NB4 (cell line): ENCODE measurements around the gene PLAC1.

Source experiments
- POLR2A ChIP-seq: IDR thresholded peaks from 2 replicates; pipeline ENCODE4 v1.6.1; 2011; ENCODE audit warnings: mild to moderate bottlenecking; ENCODE audit not compliant: insufficient read length; ENCODE audit errors: extremely low read depth
- TF ChIP-seq, protein P1 (sequence below): IDR thresholded peaks from one replicate; pipeline ENCODE4 v1.5.1; 2012; ENCODE audit warnings: low read depth, low read length
- TF ChIP-seq, protein P2 (sequence below): IDR thresholded peaks from 2 replicates; pipeline ENCODE4 v1.6.1; 2011; ENCODE audit warnings: low read depth, low read length

DNA sequence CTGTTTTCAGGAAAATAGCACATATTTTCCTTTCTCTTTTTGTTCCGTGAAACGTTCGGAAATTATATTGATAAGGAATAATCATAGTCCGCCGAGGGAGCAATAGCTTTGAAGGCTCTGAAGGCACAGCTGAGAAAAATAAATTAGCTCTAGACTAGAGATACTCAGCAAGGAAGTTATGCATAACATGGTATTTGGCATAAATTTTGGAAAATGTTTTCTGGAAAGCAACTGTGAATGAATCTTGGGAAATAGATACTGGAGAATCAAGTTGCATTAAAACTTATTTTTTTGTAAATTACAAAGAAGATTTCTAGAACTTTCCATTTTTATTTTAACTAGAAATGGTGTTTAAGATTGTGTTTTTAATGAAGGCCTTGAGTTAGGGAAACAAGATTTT is 105.9 kb downstream of the PLAC1 start:
- no peak for TF ChIP-seq POLR2A
- TF ChIP-seq, protein P1, sequence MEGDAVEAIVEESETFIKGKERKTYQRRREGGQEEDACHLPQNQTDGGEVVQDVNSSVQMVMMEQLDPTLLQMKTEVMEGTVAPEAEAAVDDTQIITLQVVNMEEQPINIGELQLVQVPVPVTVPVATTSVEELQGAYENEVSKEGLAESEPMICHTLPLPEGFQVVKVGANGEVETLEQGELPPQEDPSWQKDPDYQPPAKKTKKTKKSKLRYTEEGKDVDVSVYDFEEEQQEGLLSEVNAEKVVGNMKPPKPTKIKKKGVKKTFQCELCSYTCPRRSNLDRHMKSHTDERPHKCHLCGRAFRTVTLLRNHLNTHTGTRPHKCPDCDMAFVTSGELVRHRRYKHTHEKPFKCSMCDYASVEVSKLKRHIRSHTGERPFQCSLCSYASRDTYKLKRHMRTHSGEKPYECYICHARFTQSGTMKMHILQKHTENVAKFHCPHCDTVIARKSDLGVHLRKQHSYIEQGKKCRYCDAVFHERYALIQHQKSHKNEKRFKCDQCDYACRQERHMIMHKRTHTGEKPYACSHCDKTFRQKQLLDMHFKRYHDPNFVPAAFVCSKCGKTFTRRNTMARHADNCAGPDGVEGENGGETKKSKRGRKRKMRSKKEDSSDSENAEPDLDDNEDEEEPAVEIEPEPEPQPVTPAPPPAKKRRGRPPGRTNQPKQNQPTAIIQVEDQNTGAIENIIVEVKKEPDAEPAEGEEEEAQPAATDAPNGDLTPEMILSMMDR: no peak
- TF ChIP-seq, protein P2, sequence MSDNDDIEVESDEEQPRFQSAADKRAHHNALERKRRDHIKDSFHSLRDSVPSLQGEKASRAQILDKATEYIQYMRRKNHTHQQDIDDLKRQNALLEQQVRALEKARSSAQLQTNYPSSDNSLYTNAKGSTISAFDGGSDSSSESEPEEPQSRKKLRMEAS: no peak
